LHCN-M2 (cell line): Measurements from ENCODE around the gene TBCD. TPM values are rescaled to one million over a fixed set of nuclear protein-coding genes. Genes with fewer than 3 reads are reported as not detected.

Experiments
- DNase-seq: peaks from one replicate; pipeline ENCODE4 v3.0.0-alpha.2; 2012; ENCODE audit warnings: low read depth
- total RNA-seq: library from RNA; depleted of rRNA; stranded (reverse); fragments of >200 nt; gene quantifications from 2 replicates; pipeline ENCODE4 v1.2.3, GENCODE V29; 2014

Gene TBCD
- total RNA-seq, 1 experiment from 2014 or later: 46.2 TPM

DNA sequence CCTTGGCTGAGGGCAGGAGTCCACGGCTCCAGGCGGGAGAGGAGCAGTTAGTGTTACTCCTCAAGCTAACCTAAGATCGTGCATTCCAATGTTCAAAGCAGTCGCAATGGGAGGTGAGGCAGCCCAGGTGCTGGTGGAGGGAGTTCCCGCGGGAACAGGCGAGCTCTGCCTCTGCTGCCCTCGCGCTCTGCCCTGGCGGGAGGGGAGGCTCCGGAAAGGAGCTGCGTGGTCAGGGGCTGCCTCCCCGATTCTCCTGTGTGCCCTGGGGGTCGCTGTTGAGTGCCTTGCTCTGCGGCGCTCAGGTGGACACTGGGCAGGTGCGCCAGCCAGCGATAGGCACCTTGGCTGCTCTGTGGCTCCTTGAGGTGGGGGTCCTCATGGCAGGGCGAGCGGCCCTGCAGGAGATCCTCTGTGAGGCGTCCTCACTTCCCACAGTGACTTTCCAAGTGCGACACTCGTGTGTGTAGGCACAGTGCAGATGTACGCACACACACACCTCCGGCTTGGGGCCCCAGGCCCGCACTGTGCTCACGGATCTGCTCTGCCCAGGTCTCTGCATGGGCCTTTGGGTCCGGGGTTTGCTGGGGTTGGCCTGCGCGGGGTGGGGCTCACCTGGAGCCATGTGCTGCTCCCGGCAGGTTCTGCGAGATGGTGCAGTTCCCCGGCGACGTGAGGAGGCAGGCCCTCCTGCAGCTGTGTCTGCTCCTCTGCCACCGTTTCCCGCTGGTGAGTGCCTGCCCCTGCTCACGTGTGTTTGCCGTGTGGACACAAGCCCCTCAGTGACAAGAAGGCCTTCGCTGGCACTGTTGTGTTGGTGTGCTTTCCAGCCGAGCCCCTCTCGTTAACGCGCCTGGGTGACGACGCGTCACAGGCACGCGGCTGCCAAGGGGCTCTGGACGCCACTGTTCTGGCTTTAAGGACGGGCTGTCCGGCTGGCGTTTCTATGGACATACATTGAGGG, 185.8 kb downstream of the TBCD start:
- no peak for DNase-seq

DNA sequence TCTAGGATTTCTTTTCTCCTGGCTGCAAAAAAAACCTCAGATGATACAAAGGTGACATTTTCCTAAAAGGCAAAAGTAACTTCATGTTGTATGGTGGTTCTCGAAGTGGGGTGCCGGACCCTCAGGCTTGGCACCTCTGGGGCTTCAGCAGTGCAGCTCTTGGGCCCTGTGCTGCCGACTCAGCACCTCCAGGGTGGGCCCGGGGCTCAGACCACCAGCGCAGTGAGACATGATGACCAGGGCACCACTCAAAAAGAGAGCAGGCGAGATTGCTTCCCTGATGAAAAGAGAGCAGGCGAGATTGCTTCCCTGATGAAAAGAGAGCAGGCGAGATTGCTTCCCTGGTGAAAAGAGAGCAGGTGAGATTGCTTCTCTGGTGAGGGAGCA, 186.6 kb downstream of the TBCD start:
- DNase-seq: no peak

DNA sequence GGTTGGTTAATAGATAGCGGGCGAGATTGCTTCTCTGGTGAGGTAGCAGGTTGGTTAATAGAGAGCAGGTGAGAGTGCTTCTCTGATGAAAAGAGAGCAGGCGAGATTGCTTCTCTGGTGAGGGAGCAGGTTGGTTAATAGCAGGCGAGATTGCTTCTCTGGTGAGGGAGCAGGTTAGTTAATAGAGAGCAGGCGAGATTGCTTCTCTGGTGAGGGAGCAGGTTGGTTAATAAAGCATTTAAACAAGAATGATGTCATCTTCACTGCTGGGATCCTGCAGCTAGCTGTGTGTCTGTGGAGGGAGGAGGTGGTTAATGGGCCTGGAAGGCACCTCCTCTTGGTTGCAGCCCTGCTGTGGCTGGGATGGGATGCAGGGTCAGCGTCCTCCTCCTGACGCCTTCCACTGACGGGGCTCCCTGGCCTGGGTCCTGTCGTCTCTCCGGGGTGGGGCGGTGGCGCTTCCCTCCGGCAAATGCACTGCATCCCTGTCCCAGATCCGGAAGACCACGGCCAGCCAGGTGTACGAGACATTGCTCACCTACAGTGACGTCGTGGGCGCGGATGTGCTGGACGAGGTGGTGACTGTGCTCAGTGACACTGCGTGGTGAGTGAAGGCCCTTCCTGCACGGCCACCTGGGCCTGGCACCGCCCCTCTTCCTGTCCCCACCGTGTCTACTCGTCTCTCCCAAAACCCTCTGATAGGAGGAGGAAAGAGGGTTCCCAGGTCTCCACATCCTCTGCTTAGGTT, 187.2 kb downstream of the TBCD start:
- no peak for DNase-seq

DNA sequence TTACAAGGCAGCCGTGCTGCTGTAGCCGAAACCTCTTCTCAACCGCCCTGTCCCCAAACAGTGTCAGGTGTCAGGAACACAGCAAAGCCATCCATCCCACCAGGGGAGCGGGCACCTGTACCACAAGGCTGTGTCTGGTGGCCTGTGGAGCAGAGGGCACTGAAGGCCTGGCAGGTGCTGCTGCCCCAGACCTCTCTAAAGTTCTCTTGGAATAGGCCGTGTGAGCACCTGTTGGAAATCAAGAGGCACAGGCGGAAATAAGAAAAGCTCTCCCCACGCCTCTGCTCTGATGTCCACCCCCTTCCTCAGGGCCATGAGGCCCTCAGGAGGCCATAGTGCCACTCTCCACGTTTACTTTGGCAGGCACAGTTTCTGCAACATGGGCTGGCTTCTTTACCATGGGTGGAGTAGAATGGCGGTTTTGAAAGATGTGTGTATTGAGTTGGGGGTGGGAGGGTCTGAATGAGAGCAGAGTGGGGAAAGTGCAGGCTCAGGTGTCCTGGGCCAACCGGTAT, 187.8 kb downstream of the TBCD start:
- DNase-seq: no peak

DNA sequence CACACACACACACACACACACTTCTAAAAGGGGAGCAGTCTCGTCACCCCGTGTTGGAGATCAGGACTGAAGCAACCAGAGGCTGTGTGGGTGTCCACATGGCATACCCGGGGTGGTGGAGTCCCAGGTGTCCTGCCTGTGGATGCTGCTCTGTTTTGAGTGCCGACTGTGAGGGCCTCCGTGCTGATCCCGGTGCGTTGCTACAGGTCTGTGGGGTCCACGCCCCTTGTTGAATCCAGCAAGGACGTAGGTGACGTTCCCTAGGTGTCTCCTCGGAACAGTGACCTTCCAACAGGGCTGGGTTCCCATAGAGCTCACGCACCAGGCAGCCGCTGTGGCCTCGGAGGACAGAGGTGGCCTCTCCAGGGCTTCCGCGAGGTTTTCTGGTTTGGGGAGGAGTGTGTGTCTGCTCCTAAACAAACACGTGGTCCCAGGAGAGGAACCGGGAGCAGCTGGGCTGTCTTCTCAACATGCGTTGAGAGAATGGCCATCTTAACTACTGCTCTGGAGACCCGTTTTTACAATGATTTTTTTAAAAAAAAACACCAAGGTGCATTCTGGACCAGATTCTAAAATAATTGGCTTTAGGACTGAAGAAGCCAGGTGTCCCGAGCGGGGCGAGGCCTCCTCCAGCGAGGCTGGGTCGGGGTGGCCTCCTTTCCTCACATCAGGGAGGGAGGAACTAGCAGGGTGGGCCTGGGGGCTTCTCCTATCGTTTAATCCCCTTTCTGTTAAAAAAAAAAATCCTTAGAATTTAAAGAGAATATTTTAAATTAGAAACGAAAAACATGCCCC, 188.6 kb downstream of the TBCD start:
- DNase-seq: no peak

DNA sequence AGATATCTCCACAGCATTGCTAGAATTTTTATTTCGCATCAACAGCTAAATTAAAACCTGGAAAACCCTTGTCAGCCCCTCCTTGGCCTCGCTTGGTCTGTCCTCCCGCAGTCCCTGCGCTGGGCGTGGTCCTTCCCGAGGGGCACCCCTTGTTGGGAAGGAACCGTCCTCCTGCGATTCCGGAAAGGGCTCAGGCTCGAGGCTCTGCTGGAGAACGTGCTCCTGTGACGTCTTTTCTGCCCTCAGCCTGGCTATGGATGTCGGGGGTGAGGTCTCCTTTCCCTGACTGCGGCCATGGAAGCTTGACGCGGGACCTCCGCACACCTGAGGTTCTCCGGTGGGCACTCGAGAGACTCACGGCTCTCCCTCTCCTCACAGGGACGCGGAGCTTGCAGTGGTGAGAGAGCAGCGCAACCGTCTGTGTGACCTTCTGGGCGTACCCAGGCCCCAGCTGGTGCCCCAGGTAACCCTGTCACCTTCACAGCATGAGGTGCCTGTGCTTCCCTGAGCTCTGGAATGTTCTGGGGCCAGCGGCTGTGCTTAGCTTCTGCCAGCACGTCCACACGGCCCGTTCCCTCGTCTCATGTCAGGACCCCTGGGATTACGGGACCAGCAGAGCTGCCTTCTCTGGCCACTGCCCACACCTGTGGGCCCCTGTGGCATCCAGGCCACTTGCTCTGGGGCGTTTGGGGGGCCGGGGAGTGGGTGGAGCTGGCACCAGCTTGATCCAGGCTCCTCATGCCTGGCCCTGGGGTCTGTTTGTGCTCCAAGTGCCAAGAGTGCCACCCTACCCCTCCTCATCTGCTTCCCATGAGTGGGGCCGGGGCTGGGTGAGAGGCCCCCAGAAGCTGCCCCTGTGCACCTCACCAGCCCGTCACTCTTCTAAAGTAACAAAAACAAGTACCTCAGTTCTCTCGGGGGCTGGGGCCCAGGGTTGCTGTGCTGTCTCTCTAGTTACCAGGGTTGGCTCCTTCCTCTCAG, 189.4 kb downstream of the TBCD start:
- no peak for DNase-seq

DNA sequence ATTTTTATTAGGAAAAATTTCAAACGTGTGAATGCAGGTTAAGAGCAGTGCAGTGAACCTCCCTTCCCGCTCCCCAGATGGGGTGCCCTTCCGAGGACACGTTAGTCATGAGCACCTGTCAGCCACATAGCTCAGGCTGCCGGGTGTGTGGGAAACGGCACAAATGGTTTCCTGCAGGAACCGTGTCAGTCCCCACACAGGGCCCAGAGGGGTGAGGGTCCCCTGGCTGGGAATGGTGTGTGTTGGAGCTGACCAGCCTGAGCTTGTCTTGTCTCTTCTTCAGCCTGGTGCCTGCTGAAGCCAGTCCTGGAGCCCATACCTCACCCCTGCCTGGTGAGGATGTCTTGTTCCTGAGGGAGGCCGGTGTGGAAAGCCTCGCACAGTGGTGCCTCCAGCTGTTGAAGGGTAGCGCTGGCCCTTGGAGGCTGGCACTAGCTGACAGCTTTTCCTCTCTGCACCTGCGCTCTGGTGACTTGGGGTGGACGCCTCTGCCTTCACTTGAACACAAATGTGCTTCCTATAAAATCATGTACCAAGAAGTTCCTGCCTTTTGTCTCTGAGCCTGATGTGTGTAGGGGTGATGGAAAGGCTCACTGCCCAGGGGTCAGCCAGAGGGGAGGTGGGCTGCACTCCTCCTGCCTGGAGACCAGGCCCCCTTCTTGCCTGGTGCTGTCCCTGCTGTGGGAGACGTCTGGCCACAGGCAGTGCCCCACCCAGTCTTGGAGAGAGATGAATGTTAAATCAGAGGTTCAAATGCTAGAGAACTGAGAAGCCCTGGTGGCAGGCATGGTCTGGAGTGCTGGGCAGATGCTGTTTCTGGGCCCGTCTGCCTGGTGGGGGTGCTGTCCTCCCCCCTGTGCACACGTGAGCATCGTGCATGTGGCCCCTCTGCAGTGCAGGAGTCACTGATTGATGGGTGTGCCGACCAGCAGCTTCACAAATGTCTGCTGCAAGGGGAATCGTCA, 190.6 kb downstream of the TBCD start:
- DNase-seq: no peak

DNA sequence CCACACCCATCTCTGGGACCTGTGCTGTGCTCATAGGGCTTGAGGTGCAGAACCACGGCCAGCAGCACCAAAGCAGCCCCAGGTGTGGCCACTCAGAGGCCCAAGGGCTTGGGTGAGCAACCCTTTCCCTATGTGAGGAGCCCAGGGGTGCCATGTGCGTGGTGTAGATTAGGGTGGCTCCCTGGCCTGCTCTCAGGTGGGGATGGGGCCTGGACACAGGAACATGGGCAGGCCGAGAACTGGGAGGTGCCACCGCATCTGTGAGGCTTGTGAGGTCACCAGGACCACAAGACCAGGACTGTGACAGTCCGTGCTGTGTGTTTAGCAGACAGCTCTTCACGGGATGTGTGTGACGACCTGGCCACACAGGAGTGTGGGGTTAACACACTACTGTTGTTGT, 191.5 kb downstream of the TBCD start:
- no peak for DNase-seq

DNA sequence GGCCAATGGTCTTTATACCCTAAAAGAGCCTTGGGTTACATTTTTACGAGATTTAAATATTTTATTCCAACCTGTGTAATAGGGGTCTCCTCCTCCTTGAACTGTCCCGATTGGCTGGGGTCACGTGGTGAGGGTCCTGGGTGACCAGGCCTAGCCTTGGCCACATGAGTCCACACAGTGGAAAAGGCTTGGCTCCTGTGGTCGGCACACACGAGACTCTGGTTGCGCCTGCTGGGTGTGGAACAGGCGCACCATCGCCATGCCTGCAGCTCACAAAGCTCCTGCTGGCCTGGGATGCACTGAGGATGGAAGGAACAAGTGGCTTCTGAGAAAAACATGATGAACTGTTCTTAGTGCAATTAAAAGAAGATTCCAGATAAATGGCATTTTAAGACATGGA, 191.9 kb downstream of the TBCD start:
- DNase-seq: no peak

DNA sequence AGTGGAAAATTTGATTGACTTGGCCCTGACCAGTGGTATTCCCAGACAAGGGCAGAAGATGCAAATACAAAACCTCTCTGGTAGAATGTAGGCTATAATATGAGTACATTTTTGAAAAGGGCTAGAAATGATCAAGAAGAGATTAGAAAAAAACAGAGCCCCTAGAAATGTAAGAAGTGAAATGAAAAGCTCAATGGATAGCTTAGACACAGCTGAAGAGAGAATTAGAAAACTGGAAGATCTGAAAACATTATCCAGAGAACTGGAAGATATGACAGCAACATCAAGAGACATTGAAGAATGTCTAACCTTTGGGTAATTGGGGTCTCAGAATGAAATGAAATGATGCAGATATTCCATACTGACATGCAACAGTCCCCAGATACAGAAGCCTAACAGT, 193.1 kb downstream of the TBCD start:
- DNase-seq: no peak

DNA sequence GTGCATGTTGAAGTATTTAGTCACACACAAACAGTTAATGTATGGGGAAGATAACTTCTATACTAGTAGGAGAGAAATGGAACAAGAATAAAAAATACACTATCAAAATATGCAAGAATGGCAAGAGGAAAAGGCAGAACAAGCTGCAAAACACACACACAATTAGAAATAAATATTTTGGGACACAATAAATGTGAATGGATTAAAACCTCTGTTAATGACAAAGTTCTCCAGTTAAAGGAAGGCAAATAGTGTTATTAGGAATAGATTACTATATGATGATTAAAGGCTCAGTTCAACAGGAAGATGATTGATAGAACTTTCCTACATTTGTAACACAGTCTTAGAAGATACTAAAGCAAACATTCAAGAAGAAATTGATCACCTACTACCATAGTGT, 194.2 kb downstream of the TBCD start:
- no peak for DNase-seq

DNA sequence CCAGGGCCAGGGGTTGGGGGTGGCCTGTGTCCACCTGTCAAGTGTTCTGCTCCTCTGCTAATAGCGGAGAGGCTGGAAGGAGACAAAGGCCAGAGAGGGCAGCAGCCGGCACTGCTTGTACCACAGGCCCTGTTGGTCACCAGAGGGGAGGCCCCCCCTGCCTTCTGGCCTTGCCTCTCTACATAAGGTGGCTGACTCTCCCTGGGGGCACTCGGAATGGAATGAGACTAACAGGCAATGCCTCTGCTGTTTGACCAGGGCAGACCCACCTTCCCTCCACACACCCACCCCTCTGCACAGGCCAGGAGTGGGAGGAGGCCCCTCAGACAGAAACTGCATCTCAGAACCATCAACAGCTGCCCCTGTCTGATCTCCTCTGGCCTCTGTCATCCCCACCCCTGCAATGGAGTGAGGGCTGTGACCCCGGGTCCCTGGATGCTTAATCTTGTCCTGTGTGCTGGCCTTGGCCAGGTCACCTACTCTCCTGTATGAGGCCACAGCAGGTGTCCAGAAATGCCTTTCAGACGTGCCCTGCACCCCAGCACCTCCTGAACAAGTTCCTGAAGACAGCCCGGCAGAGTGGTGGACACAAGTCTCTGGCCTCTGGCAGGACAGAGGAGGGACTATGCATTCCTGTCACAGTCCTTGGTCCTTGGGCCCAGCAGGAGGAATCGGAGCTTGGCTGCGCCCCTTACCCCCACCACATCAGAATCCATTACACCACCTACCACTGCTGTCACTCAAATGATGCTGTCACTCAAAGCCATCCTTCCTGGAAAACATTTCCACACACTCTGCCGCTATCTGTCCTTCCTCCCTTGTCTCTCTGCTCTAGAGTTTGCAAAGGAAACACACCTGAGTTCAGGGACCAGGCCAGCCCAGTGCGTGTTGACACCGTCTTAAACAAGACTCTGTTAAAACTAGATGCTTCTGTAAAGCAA, 195.5 kb downstream of the TBCD start:
- DNase-seq: no peak

DNA sequence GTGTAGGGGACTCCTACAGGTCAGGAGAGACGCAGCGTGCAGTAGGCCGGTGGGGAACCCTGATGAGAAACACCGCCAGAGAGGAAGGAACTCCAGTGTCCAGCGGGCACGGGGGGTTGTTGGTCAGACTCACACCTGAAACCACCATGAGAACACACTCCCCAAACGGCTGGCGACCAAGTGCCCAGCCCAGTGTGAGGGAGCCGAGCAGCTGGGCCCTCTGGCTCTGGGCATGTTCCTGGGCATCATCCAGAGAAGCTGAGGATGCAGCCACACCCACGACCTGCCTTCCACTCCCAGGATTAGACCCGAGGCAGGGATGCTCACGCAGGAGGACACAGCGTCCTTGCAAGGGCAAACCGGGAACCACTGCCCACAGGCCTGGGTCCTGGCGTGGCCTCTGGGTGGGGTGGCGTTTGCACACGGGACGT, 196.2 kb downstream of the TBCD start:
- DNase-seq: no peak

DNA sequence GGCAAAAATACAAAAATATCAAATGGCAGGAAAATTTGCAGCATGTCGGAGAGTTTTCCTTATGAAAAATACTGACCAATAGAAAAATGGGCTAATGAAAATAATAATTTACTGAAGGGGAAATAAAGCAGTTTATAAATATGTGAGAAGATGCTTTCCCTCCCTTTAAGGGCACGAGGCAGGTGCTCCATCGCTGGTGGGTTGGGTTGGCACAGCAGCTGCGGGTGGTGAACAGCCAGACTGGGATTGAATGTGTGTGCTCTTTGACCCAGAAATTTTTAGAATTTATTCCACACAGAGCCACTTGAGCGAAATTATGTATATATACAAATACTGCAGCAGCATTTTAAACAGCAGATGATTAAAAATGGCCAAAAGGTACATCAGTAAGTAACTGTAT, 197.1 kb downstream of the TBCD start:
- DNase-seq: no peak

DNA sequence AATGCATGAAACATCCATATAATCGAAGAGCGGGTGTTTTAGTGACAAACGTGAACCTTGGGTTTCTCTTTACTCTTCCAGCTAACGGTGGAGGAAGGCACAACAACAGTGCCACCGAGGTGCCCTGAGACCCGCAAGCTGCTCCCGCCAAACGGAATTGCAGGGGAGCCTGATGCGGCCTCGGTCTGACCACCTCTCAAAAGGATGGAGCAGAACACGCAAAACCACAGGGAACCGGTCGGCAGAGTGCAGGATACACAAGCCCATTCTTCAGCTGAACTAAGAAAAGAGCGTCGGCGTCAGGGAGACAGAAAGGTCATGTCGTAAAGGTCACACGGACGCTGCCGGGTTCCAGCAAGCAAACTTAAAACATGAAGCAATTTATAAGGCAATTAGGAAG, 197.5 kb downstream of the TBCD start:
- DNase-seq: no peak

DNA sequence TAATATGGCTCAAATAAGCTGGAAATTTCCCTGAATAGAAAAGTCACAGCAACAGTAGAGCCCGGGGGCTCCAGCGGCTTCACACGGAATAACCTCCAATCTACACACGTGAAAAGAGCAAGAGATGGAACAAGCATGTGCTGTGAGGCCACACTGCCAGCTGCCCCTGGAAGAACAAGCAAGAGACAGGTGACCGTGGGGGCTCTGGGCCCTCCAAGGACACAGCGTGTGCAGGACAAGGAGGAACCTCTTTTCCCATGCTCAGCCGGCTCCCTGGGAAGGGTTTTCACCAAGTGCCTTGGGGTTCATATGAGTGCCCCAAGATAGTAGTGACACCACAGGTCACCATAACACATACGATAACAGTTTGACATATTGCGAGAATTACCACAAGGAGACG, 198.1 kb downstream of the TBCD start:
- DNase-seq: no peak

DNA sequence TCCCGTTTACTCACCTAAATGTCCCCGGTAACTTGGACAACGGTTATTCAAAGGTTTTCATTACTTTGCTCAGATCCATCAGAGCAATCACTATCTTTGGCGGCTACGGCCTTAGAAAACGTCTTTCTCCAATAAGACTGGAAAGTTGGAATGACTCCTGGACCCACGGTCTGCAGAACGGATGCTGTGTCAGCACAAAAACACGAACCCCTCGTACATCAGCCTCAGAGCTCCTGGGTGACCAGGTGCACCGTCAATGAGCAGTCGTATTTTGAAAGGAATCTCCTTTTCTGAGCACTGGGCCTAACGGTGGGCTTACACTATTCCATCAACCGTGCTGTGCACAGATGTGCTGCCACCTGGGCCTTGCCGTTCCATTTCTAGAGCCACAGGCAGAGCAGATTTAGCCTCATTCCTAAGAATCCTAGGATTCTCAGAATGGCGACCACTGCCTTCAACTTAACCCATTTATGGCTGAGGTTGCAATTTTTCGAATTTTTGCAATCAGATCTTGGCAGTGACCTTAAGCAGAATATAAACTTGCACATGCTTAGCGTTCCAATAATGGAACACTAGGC, 198.7 kb downstream of the TBCD start:
- DNase-seq: no peak

DNA sequence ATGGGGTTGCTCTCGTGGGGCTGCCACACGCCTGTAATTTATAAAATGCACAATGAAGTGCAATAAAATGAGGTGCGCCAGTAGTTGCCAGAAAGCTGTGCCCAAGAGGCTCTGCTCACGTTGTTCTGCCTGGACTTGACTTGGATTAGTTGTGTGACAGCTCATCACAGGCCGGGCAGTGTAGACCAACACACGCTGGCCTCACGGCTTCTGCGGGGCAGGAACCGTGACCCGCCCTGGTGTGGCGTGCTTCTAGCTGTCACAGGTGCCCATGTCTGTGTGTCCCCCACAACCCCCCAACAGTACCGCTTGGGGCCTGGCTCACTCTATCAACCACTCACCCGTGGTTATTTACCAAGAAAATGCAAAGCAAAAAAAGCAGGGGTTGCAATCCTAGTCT, 200.2 kb downstream of the TBCD start:
- no peak for DNase-seq
